ENCODE measurements around the gene PAPOLA.

The PAPOLA gene

GRCh38 chr14:96599076-96599475, 96.9 kb downstream of the PAPOLA start:
- H3K4me3 ChIP-seq (ENCODE audit: low read depth, low read length): no peak overlapping the region
- no peak for DNase-seq (ENCODE audit: low read depth)

GRCh38 chr14:96602186-96602585, 100.0 kb downstream of the PAPOLA start:
- DNase-seq (ENCODE audit: low read depth): no peak
- no peak overlapping the region for H3K4me3 ChIP-seq (ENCODE audit: low read depth, low read length)

- no peak for DNase-seq (ENCODE audit: low read depth)
- no peak overlapping the region for H3K4me3 ChIP-seq (ENCODE audit: low read depth, low read length)
These were observed 101.4 kb downstream of the PAPOLA start for GRCh38 chr14:96603350-96604255.

- no peak for DNase-seq (ENCODE audit: low read depth)
- no peak overlapping the region for H3K4me3 ChIP-seq (ENCODE audit: low read depth, low read length)
These were observed 112.3 kb downstream of the PAPOLA start for GRCh38 chr14:96614481-96614881.

GRCh38 chr14:96616161-96616721, 114.1 kb downstream of the PAPOLA start:
- no peak overlapping the region for H3K4me3 ChIP-seq (ENCODE audit: low read depth, low read length)
- DNase-seq (ENCODE audit: low read depth): no peak

Measured in skeletal muscle cell (primary cell).